ENCODE data around the gene TMEM129.

TMEM129 gene

DNA sequence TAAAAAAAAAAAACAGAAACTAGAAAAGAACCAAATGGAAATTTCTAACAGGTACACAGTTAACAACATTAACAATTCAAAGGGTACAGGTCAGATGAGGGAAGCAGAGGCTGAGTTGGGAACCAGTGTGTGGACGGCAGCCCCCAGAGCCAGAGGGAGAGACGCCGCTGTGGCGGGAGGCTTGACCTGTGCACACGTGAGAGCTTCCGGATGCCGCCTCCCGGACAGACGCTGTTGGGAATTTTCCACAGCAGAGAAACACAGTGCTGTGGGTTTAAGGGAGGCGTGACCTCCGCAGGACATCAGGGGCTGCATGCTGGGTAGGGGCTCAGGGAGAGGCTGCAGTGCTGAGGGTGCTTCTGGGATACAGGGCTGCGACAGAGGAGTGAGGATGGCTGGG is 22.4 kb upstream of the TMEM129 start:
- no peak for DNase-seq (ENCODE audit: low read depth)

DNA sequence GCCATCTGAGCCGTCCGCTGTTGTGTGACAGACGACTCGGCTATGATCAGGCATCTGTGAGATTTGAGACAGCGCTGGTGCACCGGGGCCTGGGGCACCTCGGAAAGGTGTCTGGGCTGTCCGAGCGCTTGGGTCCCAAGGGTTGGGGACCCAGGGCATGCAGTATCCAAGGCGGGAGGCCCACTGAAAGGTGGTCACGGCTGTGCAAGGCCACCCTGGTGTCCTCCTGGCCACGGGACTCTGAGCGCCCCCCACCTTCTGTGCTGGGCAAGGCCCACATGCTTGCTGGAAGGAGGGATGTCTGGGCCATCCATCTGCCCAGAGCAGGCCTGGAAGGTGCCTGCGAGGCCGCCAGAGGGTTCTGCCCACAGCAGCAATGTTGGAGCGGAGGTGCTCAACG is 20.1 kb upstream of the TMEM129 start:
- no peak for DNase-seq (ENCODE audit: low read depth)

DNA sequence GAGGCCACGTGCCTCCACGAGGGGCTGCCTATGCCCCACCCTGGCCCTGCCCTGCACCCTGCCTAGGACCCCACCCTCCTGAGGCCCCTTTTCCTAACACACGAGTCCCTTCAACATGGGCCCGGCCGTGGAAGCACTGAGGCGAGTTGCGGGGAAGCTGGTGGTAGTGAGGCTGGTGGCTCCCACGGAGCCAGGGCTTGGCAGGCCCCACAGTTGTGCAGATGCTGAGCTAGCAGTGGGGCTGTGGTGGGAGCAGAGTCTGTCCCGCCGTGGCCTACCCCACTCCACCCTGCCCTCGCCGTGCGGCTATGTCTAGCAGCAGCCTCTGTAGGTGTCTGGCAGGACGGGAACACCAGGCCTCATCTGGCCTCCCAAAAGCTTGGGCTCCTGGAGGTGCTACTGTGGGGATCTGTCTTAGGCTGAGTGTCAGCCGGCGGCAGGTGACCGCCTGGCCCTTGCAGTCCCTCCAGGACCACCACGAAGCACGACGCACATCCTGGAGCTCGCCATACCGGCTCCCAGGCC is 19.0 kb upstream of the TMEM129 start:
- no peak for DNase-seq (ENCODE audit: low read depth)

DNA sequence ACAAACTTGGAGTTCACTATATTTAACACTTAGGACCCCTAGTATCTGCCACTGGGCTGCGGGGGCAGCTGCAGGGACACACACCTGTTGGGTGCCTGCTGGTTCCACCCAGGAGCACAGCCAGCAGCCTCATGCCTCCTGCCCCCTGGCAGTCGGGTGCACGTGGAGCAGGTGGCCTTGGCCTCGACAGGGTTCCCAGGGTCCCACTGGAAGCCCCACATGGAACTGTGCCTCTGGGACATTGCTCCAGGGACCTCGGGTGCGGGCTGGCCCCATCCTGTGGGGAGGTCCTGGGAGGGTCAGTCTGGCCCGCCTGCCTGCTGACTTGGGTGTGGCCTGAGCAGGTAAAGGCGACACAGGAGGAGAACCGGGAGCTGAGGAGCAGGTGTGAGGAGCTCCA is 18.2 kb upstream of the TMEM129 start:
- no peak for DNase-seq (ENCODE audit: low read depth)

DNA sequence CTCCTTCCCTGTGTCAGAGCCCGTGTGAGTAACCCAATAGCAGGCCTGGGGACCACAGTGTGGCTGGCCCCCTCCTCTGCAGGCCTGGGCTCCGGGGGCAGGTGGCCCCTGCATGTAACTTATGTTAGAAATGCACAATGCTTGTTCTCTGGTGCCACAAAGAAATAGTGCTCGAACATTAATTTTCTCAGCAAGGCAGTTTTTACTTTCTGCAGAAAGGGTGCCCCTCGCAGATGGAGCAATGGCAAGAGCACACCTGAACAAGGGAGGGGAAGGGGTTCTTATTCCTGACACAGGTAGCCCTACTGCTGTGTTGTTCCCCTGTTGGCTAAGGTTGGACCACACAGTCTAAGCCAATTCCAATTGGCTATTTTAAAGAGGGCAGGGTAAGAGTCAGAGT is 17.3 kb upstream of the TMEM129 start:
- no peak for DNase-seq (ENCODE audit: low read depth)

DNA sequence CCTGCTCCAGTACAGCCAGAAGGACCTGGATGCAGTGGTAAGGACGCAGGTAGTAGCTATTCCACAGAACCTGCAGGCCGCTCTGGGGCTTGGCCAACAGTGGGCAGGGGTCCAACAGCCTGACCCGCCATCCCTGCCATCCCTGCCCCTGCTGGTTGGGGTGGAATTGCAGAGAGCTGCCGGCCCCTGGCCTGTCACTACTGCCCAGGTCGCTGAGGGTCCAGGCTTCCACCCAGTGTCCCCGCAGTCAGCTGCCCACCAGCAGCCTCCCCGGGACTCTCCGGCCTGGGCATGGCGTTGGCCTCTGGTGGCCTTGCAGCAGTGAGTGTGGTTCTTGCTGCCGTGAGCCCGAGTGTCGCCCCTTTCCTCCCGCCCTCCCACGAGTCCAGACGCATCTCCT is 16.5 kb upstream of the TMEM129 start:
- no peak for DNase-seq (ENCODE audit: low read depth)

DNA sequence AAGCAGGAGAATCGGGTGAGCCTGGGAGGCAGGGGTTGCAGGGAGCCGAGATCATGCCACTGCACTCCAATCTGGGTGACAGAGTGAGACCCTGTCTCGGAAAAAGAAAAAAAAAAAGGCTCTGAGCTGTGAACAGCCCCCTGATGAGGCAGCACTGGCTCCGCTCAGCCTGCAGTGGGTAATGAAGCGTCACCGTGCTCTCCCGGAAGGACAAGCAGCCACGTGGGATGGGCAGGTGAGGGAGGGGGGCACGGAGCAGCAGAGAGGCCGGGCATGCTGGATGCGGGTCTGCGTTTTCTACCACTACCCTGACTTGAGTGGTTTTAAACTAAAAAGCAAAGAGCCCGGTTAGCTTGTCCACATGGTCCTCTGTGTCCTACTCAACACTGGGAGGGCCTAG is 15.7 kb upstream of the TMEM129 start:
- DNase-seq (ENCODE audit: low read depth): no peak

DNA sequence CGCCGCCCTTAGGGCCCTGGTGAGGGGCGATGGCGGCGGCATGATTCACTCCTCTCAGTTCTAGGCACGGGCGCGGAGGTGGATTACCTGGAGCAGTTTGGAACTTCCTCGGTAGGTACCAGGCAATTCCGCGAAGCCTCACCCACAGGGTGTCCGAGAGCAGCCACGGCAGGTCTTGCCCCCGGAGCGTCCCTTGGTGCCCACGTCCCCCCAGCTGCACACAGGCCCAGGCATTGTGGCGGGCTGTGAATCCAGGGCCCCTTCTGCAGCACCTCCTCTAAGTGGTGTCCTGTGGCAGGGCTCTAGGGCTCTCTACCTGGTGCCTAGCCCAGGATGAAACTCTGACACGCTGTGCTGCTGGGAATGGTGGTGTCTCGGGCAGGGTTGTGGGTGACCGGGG is 14.1 kb upstream of the TMEM129 start:
- DNase-seq (ENCODE audit: low read depth): no peak

DNA sequence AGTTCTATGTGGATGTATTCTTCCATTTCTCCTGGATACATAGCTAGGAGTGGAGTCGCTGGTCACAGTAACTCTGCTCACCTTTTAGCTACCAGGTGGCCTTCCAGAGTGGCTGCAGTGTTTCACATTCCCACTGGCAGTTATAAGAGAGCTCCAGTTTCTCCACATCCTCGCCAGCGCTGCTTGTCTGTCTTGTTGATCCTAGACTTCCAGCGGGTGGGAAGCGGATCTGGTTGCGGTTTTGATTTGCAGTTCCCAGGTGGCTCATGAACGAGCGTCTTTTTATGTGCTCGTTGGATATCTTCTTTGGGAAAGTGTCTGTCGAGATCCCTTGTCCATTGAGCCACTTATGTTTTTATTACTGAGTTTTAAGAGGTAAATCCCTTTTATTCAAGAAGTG is 11.8 kb upstream of the TMEM129 start:
- no peak for DNase-seq (ENCODE audit: low read depth)

DNA sequence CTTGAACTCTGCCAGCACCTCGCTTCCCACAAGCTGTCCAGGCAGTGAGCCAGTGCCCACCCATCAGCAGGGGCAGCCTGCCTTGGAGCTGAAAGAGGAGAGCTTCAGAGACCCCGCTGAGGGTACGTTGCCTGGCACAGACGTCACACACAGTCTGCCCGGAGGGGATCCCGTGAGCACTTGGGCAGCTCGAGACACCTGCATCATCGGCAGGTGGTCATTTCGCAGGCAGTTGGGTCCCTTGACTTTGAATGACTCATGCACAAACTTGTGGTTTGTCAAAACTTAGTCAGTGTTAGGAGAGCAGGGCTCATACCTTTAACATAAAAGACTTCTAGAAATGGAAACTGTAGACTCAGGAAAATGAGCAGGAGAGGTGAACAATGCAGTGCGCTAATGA is 10.1 kb upstream of the TMEM129 start:
- DNase-seq (ENCODE audit: low read depth): no peak

DNA sequence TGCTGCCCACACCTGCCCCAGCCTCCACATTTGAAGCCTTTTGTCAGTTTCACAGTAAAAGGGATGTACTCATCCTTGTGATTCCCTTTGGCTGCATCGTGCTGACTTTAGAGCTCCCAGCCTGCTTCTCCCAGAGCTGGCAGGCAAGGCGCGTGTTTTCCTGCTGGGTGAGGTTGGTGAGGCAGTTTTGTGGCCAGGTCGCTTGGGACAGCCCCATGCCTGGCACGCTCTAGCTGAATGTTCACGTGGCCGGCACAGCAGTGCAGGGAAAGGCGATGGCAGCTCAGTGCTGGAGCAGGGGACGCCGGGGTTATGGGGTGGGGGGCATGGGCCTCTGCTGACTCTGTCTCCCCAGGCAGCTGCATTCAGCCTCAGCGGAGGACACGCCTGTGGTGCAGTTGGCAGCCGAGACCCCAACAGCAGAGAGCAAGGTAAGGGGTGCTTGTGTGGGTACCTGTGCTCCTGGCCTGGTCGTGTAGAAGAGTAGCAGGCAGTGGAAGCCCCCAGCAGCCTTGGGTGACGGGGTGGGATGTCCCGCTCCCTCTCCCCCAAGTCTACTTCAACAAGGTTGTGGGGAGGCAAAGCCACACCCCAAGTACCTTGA is 9.5 kb upstream of the TMEM129 start:
- no peak for DNase-seq (ENCODE audit: low read depth)

DNA sequence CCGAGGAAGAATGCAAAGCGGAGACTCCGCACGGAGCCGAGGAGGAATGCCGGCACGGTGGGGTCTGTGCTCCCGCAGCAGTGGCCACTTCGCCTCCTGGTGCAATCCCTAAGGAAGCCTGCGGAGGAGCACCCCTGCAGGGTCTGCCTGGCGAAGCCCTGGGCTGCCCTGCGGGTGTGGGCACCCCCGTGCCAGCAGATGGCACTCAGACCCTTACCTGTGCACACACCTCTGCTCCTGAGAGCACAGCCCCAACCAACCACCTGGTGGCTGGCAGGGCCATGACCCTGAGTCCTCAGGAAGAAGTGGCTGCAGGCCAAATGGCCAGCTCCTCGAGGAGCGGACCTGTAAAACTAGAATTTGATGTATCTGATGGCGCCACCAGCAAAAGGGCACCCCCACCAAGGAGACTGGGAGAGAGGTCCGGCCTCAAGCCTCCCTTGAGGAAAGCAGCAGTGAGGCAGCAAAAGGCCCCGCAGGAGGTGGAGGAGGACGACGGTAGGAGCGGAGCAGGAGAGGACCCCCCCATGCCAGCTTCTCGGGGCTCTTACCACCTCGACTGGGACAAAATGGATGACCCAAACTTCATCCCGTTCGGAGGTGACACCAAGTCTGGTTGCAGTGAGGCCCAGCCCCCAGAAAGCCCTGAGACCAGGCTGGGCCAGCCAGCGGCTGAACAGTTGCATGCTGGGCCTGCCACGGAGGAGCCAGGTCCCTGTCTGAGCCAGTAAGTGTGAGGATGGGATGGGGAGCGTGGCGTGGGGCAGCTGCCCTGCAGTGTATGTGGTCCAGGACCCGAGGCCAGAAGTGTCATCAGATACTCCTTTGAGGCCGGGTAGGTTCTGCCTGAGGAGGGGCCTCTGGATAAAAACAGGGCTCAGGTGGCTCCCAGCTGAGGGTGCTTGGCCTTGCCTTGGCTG is 7.2 kb upstream of the TMEM129 start:
- DNase-seq (ENCODE audit: low read depth): no peak

DNA sequence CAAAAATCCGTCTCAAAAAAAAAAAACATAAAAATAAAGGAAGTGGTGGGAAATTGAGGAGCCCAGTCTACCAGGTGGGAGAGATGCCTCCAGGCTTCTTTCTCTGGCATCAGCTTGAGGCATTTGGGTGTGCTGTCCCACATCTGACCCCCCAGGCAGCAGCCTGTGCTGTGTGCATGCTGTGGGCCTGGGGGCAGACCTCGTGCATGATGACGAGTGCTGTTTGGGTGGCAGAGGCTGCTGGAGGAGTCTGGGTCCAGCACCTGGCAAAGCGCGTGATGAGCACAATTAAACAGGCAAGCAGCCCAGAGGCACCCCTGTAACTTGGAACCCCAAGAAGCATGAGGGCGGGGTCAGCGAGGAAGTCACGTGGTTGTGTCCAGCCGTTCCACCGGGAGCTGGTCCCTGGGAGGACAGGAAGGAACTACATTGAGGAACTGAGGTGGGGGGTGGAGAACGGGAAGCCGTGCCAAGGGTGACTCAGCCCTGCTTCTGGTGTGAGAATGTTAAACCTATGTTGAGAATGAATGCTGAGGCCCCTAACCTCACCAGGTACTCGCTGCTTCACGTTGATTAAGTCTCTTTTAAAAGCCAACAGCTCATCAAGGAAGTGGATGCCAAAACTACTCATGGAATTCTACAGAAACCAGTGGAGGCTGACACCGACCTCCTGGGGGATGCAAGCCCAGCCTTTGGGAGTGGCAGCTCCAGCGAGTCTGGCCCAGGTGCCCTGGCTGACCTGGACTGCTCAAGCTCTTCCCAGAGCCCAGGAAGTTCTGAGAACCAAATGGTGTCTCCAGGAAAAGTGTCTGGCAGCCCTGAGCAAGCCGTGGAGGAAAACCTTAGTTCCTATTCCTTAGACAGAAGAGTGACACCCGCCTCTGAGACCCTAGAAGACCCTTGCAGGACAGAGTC is 6.3 kb upstream of the TMEM129 start:
- peak; percentile 79 for DNase-seq (ENCODE audit: low read depth)

DNA sequence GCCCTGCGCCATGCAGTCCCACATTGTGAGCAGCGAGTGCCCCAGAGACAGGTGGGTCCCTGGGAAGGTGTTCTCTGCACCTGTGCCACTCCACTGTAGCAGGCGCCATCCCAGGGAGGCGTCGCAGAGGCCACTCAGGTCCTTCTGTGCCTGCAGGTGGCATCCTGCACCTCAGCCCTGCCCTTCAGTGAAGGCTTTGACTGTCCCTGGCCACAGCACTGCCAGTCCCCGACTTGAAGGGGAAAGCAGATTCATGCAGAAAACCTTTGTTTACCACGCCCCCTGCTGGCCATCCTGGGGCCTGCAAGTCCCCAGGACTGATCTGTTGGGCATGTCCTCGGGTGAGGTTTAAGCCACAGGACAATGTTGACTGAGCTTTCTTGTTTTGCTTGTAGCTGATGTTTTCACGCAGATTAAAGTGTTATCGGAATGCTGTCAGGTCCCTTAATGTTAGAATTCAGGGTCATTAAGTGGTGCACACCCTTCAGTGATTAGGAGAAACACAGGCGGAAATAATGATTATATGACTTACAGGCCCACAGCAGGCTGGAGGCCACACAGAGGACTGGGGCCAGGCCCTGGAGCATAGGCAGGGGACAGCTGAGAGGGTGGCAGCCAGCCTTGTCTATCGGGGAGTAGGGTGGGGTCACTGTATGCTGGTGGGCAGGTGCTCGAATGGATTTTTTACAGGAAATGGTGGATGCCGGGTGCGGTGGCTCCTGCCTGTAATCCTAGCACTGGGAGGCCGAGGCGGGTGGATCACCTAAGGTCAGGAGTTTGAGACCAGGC is 5.2 kb upstream of the TMEM129 start:
- DNase-seq (ENCODE audit: low read depth): peak; percentile 80

DNA sequence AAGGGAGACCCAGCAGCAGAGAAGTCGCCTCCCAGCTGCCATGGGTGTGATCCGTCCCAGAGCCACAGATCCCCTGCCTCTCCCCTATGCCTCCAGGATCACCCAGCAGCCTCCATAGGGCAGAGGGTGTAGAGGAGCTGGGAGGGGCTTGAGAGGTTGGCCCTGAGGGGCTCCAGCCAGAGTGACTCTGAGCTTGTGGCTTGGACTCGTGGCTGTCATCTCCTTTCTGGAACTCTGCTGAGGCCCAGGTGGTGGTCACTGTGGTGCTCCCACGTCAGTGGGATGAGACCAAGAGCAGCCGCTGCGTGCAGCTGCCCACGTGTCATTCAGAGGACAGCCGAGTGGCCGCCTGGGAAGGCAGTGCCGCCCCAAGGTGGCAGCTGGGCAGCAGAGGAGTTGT is 4.4 kb upstream of the TMEM129 start:
- no peak for DNase-seq (ENCODE audit: low read depth)

DNA sequence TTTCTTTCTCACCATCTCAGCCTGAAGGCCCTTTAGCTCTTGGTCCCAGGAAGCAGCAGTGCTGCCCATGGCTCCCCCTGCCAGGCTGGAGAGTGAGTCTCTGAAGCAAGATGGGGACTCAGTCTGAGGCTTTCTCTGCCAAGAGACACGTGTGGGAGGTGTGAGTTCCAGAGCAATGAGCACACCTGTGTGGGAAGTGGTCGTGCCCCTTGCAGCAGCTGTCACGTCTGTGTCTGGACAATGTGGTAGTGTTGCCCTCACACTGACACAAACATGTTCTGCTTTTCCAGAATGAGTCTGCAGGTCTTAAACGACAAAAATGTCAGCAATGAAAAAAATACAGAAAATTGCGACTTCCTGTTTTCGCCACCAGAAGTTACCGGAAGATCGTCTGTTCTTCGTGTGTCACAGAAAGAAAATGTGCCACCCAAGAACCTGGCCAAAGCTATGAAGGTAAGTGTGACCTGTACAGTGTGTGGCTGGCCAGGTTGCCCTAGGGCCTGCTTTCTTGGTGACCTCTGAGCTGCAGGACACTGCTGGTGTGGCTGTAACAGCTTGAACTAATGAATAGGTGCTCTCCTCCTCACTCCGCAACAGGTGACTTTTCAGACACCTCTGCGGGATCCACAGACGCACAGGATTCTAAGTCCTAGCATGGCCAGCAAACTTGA is 2.1 kb upstream of the TMEM129 start:
- no peak for DNase-seq (ENCODE audit: low read depth)

DNA sequence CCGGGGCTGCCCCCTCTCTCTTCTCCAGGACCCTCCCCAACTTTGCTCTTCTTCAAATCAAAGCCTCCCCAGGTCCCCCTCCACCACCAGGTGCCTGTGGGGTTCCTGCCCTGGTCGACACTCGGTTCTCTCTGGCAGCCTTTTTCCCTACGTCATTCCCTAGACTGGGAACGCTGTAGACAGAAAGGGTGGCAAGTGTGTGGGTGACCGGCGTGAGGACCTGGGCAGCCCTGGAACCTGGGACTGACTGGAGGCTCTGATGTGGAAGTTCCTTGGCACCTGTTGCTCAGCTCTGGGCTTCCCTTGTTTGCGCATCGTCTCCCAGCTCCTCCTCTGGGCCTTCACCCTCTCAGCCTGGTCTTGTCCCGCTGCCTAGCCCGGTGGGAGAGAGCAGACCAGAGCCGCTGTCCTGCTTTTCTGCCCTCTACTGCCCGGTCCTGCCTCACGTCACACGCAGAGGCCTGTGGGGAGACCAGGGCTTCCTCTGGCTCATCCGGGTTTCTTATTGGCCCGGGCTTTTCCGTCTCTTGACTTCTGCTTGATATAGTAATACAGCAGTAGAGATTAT is 1.5 kb upstream of the TMEM129 start:
- DNase-seq (ENCODE audit: low read depth): no peak

DNA sequence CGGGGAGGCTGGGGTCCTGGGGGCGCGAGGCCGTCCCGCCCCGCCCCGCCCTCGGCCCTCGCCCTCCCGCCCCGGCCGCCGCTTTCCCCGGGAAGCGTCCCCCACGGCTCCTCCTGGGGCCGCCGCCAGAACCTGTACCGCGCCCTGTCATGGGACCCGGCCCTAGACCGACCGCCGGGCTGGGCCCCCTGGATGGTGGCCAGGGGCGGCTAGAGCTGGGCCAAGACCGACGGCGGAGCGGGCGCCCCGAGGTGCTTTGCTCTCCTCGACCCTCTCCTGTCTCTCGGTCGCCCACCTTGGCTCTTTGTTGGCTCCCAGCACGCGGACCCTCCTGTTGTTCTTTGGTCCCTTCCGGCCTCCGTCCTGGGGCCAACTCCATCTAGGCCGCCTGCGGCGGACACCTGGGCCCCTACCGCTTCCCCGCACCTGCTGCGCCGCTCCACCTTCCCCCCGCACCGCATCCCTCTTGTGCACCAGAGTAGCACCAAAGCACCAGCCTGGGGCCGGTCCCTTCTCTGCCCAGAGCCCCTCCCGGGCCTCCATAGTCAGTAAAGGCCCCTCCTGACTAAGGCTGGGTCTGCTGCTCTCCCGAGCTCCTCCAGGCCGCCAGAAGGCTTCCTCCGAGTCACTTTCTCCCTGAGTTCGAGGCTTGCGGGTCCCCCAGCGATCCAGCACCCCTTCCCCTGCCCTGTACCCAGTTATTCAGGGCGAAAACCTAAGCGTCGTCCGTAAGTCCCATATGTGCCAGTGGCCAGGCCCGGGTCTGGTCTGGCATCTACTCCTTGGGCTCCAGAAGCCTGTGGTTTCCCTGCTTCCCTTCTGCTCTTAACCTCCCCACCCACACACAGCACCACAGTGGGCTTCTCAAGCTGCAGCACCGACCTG is 785 bp upstream of the TMEM129 start:
- DNase-seq (ENCODE audit: low read depth): no peak

DNA sequence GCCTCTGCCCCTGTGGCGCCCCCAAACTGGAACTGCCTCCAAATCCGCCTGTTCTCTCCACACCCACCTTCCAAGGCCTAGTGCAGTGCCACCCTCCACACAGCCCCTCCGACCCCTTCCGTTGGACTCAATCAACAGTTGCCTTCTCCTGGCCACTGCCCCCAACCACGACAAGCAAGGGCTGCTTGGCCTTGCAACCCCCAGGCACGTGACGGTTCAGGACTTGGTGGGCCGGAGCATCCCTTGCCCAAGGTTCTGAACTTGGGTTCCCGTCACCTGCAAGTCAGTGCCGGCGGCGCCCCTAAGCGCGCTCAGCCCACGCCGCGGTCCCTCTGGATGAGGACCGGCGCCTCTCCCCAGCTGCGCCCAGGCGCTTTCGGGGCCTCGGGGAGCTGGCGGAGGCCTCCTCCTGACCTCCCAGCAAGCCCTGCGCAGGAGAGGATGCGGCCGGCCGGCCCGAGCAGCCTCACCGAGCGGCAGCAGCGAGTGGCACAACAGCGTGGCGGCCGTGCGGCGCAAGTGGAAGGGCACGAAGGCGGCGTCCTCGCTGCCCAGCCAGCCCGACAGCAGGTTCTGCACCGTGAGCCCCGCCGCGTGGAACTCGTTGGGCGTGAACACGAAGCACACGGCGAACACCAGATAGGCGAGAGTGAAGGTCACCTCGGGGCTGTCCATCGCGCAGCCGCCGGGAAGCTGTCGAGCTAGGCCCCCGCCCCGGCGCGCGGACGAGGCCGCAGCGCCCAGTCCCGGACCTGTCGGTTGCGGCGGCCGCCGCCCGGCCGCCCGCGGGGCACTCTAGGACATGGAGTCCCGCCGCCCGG is 750 bp downstream of the TMEM129 start:
- DNase-seq (ENCODE audit: low read depth): no peak
